ENCODE results near the gene FOXF2.
A peak's percentile ranks its signal among the peaks of the same experiment; 100 is the strongest.
"Not testable (repeated sequence)": the region's sequence is repeated elsewhere in the genome, so short reads cannot be mapped to it uniquely, and the experiment has no call there.

The FOXF2 gene

DNA sequence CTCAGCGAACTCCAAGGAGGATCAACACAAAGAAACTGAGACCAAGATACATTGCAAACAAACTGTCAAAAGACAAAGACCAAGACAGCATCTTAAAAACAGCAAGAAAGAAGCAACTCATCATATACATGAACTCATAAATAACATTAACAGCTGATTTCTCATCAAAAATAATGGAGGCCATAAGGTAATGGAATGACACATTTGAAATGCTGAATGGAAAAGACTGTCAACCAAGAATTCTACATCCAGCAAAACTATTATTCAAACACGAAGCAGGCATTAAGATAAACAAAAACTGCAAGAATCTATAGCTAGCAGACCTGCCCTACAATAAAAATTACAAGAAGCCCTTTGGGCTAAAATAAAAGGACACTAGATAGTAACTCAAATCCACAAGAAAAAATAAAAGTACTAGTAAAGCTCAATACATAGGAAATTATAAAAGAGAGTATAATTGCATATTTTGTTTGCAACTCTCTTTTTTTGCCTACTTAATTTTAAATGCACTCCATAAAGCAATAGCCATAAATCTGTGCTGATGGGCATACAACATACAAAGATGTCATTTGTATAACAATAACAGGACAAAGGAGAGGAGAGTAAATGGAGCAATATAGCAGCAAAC is 37.9 kb upstream of the FOXF2 start:
- in situ Hi-C loops (cut with HindIII; ENCODE audit: low sequenced_read_pairs), result no loop called here
- DNase-seq (ENCODE audit: low read depth, low spot score), result no peak
- TF ChIP-seq, protein P1, sequence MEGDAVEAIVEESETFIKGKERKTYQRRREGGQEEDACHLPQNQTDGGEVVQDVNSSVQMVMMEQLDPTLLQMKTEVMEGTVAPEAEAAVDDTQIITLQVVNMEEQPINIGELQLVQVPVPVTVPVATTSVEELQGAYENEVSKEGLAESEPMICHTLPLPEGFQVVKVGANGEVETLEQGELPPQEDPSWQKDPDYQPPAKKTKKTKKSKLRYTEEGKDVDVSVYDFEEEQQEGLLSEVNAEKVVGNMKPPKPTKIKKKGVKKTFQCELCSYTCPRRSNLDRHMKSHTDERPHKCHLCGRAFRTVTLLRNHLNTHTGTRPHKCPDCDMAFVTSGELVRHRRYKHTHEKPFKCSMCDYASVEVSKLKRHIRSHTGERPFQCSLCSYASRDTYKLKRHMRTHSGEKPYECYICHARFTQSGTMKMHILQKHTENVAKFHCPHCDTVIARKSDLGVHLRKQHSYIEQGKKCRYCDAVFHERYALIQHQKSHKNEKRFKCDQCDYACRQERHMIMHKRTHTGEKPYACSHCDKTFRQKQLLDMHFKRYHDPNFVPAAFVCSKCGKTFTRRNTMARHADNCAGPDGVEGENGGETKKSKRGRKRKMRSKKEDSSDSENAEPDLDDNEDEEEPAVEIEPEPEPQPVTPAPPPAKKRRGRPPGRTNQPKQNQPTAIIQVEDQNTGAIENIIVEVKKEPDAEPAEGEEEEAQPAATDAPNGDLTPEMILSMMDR (IDR thresholded peaks at IDR 0.05; ENCODE audit: low read depth, low read length), result no peak
- H3K4me3 ChIP-seq (ENCODE audit: low read depth, low read length), result no peak overlapping the region

DNA sequence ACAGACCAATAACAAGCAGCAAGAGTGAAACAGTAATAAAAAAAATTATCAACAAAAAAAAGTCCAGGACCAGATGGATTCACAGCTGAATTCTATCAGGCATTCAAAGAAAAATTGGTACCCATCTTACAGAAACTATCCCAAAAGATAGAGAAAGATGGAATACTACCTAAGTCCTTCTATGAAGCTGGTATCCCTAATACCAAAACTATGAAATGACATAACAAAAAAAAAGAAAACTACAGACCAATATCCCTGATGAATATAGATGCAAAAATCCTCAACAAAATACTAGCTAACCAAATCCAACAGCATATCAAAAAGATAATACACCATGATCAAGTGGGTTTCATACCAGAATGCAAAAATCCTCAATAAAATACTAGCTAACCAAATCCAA is 34.3 kb upstream of the FOXF2 start:
- DNase-seq (ENCODE audit: low read depth, low spot score); in situ Hi-C loops (cut with HindIII; ENCODE audit: low sequenced_read_pairs); H3K4me3 ChIP-seq (ENCODE audit: low read depth, low read length): not testable (repeated sequence)

DNA sequence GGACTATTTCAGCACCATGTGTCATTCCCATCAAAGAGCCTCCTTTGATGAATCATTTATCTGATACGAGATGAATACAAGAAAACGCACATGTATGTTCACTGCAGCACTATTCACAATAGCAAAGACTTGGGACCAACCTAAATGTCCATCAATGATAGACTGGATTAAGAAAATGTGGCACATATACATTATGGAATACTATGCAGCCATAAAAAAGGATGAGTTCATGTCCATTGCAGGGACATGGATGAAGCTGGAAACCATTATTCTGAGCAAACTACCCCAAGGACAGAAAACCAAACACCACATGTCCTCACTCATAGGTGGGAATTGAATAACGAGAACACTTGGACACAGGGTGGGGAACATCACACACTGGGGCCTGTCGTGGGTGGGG is 27.7 kb upstream of the FOXF2 start:
- in situ Hi-C loops (cut with HindIII; ENCODE audit: low sequenced_read_pairs); DNase-seq (ENCODE audit: low read depth, low spot score); H3K4me3 ChIP-seq (ENCODE audit: low read depth, low read length): not testable (repeated sequence)

DNA sequence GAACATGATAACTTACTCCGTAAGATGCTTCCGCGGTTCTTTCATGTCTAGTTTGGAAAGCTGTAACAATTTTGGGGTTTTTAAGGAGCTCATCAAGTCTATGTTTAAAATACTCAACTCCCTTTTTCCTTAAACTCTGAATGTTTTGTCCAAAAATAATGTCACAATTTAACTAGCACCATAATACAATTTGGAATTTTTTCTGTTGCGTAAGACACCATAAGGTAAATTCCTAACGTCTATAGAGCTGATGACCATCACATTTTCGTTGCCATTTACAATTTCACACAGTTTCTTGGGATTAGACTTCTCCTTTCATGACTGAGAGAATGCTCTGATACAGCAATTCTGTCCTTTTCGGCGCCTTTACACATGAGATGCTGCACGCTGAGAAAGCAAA is 26.7 kb upstream of the FOXF2 start:
- TF ChIP-seq, protein P1 (IDR thresholded peaks at IDR 0.05; ENCODE audit: low read depth, low read length), result no peak
- DNase-seq (ENCODE audit: low read depth, low spot score), result no peak
- in situ Hi-C loops (cut with HindIII; ENCODE audit: low sequenced_read_pairs), result no loop called here
- H3K4me3 ChIP-seq (ENCODE audit: low read depth, low read length), result no peak overlapping the region

DNA sequence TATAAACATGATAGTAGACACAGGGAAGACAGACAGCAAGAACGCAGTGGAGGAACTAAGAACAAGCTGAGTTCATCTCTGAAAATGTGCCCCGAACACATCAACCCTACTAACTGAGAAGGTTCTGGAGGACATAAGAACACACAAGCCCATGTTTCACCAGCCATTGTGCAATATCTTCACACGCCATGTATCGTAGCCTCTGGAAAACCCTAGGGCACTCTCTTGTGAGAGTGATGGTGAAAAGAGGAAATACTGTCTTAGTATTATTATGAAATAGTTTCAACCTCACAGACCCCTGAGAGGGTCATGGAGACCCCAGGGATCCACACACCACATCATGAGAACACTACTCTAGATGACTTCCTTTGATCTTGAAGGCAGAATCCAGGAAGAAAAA is 26.1 kb upstream of the FOXF2 start:
- in situ Hi-C loops (cut with HindIII; ENCODE audit: low sequenced_read_pairs), result no loop called here
- DNase-seq (ENCODE audit: low read depth, low spot score), result no peak
- no peak overlapping the region for H3K4me3 ChIP-seq (ENCODE audit: low read depth, low read length)
- TF ChIP-seq, protein P1 (IDR thresholded peaks at IDR 0.05; ENCODE audit: low read depth, low read length), result no peak

DNA sequence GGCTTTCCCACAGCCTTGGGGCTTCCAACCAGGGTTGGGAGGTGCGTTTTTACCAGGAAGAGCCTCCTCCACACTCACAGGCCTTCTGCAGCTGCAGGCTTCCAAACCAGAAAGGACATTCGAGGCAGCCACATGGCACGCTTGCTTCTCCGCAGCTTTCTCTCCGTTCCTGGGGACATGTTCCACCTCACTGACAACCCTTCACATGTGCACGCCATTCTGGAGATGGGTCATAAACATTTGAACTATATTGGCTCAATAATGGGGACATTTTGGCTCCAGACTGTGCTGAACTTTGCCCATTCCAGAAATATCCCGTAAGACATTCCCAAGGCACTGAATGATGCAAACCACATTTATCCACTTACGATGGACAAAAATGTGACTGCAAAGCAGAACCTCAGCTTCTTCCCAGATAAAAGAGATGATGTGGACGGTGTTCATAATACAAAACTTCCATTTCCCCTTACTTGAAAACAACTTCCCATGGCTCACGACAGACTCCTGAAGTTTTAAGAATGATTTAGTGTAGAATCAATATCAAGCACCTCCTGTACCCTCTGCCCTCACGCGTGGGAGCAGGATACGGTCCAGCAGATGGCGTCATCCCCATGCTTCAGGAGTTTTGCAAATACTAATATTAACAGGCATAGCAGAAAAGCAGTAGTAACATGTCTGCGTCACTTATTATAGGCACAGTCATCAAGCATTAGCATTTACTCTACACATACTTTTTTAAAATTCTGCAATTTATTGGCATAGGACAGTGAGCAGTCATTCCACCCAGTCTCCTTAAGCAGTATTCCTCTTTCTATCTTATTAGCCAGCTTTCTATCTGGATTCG is 25.4 kb upstream of the FOXF2 start:
- TF ChIP-seq, protein P1 (IDR thresholded peaks at IDR 0.05; ENCODE audit: low read depth, low read length), result peak; percentile 25
- DNase-seq (ENCODE audit: low read depth, low spot score), result no peak
- in situ Hi-C loops (cut with HindIII; ENCODE audit: low sequenced_read_pairs), result no loop called here
- H3K4me3 ChIP-seq (ENCODE audit: low read depth, low read length), result no peak overlapping the region

DNA sequence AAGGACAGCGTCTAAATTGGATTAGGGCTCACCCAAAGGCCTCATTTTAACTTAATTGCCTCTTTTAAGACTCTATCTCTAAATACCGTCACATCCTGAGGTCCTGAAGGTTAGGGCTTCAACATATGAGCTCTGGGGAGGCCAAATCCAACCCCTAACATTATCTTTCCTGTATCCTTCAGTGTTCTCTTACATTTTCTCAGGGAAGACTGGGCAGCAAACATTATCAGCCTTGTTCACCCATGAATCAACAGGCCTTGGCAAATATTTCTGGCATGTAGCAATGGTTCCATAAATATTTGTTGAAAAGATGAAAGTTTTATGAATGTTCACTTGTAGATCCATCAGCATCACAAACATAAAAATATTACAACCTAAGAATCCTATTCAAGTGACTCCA is 24.6 kb upstream of the FOXF2 start:
- DNase-seq (ENCODE audit: low read depth, low spot score), result no peak
- TF ChIP-seq, protein P1 (IDR thresholded peaks at IDR 0.05; ENCODE audit: low read depth, low read length), result no peak
- in situ Hi-C loops (cut with HindIII; ENCODE audit: low sequenced_read_pairs), result no loop called here
- no peak overlapping the region for H3K4me3 ChIP-seq (ENCODE audit: low read depth, low read length)
